ENCODE measurements around the gene PSMF1. TPM values are rescaled to one million over a fixed set of nuclear protein-coding genes. Genes with fewer than 3 reads are reported as not detected.
A peak's percentile ranks its signal among the peaks of the same experiment; 100 is the strongest.

Gene PSMF1
- total and polyA plus RNA-seq, 9 of the 15 experiments (the other 6 are each of a cell fraction or from before 2014, with no cell fraction given): 8.5 to 192 (median 33.2) TPM

DNA sequence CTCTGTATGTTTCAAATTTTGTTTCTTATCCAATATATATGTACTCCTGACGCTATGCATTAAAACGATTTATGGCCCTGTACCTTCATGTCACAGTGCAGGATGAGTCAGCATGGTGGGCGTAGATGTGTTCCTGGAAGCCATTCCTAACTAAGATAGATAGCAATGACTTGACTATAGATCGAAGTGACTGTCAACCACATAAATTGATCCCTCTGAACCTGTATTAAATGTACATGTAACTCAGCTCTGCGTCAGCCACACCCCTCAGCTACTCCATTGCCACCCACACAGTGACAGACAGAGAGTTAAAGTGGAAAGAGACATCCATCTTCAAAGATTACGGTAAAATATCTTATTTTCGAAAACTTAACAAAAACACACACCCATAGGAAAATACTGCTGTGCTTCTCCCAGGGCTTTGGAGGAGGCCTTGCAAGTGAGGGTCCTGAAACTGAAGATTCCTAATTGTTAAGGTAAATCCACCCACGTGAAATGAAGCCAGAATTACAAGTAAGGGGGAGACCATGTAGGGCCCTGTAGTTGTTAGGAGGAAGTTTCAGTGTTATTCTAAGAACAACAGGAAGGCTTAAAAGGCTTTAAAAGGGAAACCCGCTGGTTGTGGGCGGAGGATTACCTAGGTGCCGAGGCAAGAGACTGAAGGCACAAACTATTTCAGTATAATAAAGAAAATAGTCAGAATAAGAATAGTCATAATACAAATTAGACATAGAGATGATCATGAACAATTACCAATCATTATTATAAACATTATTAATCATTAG, 97.2 kb downstream of the PSMF1 start:
- peak; percentile 87 for ATAC-seq
- Histone ChIP-seq H3K4me2 (ENCODE audit: insufficient read depth, low read length) (peak overlapping the region; percentile 78), H3K4me3 (no peak overlapping the region), H2AFZ (ENCODE audit: low read depth, low read length) (peak overlapping the region; percentile 91), H3K9ac (ENCODE audit: insufficient read depth in 1 of 2, low read depth in 2 of 2, low read length in 2 of 2) (peak overlapping the region in 1 of 2 experiments; percentile 68; a peak in 2 of 4 replicates), H3K27ac (ENCODE audit: extremely low read depth, low read depth, low read length) (peak overlapping the region; percentile 92), H3K9me1 (ENCODE audit: control insufficient read depth, insufficient read depth, low read length) (no peaks in the 10 kb centered on the region), H3K79me2 (ENCODE audit: control insufficient read depth, insufficient read depth, low read length) (no peaks in the 10 kb centered on the region), H3K9me3 (replicated peaks; ENCODE audit: control insufficient read depth, insufficient read depth, low read depth, low read length) (no peaks in the 10 kb centered on the region; the same call in 1 of the 2 replicates), H3K36me3 (ENCODE audit: control insufficient read depth, insufficient read depth, low read length) (no peaks in the 10 kb centered on the region), H3K4me1 (replicated peaks in 1 of 2; ENCODE audit: control insufficient read depth in 2 of 2, insufficient read depth in 2 of 2, low read length in 2 of 2) (peaks cover 13 to 32% of the 10 kb centered on the region in 2 experiments; a peak in 4 of 5 replicates), H3K27me3 (ENCODE audit: control insufficient read depth in 2 of 2, insufficient read depth in 2 of 2, low read length in 2 of 2) (no peaks in the 10 kb centered on the region), H4K20me1 (replicated peaks; ENCODE audit: control insufficient read depth, insufficient read depth, low read length) (no peaks in the 10 kb centered on the region)
- in situ Hi-C loops (cut with MboI) (no loop called here), intact Hi-C loops (cut with micrococcal nuclease) (loop anchor here (10.0 kb wide), 3 partner anchors 89 to 241 kb away; partner anchors contain the start of gene FKBP1A)
- peak; percentile 88 for FAIRE-seq
- ChIA-PET POLR2A (interaction anchor here (0.5 to 0.7 kb wide), 2 partner anchors 268 to 1083 kb away, joined by 3 read pairs; no protein-coding TSS in a partner anchor), CTCF (ENCODE audit: low intra/inter-chr PET ratio) (no interaction called here)
- BruUV-seq (replicated peaks): no TSS peak
- peak; percentile 48 to 84 (median 64) for DNase-seq (ENCODE audit: extremely low read depth in 1 of 4, low spot score in 3 of 4)
- 8% methylated on average over 11 of the region's 11 CpGs for WGBS (ENCODE audit: insufficient coverage, low coverage, missing lambda C conversion rate)
- TF ChIP-seq NFATC3 (IDR thresholded peaks at IDR 0.05) (no peak), ZNF282 (CRISPR knock-in tag; IDR thresholded peaks at IDR 0.05) (no peak), ATF1 (CRISPR knock-in tag; IDR thresholded peaks at IDR 0.05) (no peak), ATF1 (tag; IDR thresholded peaks at IDR 0.05) (no peak), FOXA1 (IDR thresholded peaks at IDR 0.05; ENCODE audit: borderline replicate concordance) (no peak), ZNF408 (CRISPR knock-in tag; IDR thresholded peaks at IDR 0.05; ENCODE audit: low read depth) (no peak), THRAP3 (IDR thresholded peaks at IDR 0.05; ENCODE audit: borderline replicate concordance) (no peak), YY1 (IDR thresholded peaks at IDR 0.05; ENCODE audit: borderline replicate concordance in 1 of 3, control insufficient read depth in 1 of 3, extremely low read depth in 1 of 3, insufficient read depth in 3 of 3, insufficient read length in 1 of 3, insufficient replicate concordance in 2 of 3, low read depth in 1 of 3, low read length in 2 of 3) (peak in 1 of 3 experiments; percentile 64), PHTF2 (CRISPR knock-in tag; IDR thresholded peaks at IDR 0.05) (no peak), MYNN (IDR thresholded peaks at IDR 0.05) (no peak), MYNN (CRISPR knock-in tag; IDR thresholded peaks at IDR 0.05) (no peak), ZNF76 (CRISPR knock-in tag; IDR thresholded peaks at IDR 0.05; ENCODE audit: borderline replicate concordance) (no peak)
- TF ChIP-seq, protein P1, sequence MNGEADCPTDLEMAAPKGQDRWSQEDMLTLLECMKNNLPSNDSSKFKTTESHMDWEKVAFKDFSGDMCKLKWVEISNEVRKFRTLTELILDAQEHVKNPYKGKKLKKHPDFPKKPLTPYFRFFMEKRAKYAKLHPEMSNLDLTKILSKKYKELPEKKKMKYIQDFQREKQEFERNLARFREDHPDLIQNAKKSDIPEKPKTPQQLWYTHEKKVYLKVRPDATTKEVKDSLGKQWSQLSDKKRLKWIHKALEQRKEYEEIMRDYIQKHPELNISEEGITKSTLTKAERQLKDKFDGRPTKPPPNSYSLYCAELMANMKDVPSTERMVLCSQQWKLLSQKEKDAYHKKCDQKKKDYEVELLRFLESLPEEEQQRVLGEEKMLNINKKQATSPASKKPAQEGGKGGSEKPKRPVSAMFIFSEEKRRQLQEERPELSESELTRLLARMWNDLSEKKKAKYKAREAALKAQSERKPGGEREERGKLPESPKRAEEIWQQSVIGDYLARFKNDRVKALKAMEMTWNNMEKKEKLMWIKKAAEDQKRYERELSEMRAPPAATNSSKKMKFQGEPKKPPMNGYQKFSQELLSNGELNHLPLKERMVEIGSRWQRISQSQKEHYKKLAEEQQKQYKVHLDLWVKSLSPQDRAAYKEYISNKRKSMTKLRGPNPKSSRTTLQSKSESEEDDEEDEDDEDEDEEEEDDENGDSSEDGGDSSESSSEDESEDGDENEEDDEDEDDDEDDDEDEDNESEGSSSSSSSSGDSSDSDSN (IDR thresholded peaks at IDR 0.05; ENCODE audit: borderline replicate concordance in 1 of 2, low read depth in 2 of 2, low read length in 2 of 2): no peak
- TF ChIP-seq, protein P2, sequence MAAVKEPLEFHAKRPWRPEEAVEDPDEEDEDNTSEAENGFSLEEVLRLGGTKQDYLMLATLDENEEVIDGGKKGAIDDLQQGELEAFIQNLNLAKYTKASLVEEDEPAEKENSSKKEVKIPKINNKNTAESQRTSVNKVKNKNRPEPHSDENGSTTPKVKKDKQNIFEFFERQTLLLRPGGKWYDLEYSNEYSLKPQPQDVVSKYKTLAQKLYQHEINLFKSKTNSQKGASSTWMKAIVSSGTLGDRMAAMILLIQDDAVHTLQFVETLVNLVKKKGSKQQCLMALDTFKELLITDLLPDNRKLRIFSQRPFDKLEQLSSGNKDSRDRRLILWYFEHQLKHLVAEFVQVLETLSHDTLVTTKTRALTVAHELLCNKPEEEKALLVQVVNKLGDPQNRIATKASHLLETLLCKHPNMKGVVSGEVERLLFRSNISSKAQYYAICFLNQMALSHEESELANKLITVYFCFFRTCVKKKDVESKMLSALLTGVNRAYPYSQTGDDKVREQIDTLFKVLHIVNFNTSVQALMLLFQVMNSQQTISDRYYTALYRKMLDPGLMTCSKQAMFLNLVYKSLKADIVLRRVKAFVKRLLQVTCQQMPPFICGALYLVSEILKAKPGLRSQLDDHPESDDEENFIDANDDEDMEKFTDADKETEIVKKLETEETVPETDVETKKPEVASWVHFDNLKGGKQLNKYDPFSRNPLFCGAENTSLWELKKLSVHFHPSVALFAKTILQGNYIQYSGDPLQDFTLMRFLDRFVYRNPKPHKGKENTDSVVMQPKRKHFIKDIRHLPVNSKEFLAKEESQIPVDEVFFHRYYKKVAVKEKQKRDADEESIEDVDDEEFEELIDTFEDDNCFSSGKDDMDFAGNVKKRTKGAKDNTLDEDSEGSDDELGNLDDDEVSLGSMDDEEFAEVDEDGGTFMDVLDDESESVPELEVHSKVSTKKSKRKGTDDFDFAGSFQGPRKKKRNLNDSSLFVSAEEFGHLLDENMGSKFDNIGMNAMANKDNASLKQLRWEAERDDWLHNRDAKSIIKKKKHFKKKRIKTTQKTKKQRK (IDR thresholded peaks at IDR 0.05; ENCODE audit: borderline replicate concordance, low read depth, low read length): no peak
- TF ChIP-seq, protein P3, sequence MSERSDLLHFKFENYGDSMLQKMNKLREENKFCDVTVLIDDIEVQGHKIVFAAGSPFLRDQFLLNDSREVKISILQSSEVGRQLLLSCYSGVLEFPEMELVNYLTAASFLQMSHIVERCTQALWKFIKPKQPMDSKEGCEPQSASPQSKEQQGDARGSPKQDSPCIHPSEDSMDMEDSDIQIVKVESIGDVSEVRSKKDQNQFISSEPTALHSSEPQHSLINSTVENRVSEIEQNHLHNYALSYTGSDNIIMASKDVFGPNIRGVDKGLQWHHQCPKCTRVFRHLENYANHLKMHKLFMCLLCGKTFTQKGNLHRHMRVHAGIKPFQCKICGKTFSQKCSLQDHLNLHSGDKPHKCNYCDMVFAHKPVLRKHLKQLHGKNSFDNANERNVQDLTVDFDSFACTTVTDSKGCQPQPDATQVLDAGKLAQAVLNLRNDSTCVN (CRISPR knock-in tag; IDR thresholded peaks at IDR 0.05): no peak
